K562 (cell line): ENCODE data around the gene GRAMD4.

Experiments
- NCOA2 ChIP-seq, 2 experiments: fragments of 450-650 bp; IDR thresholded peaks; 2 replicates each; pipeline ENCODE4 v1.6.1; 2018; ENCODE audit warnings: mild to moderate bottlenecking in 2 of 2, moderate library complexity in 1 of 2; ENCODE audit not compliant: partially characterized antibody in 2 of 2
- SIRT6 ChIP-seq: IDR thresholded peaks from one replicate; pipeline ENCODE4 v1.6.1; 2012; ENCODE audit warnings: low read depth, mild to moderate bottlenecking, control low read depth, inconsistent platforms, low read length, moderate library complexity

DNA sequence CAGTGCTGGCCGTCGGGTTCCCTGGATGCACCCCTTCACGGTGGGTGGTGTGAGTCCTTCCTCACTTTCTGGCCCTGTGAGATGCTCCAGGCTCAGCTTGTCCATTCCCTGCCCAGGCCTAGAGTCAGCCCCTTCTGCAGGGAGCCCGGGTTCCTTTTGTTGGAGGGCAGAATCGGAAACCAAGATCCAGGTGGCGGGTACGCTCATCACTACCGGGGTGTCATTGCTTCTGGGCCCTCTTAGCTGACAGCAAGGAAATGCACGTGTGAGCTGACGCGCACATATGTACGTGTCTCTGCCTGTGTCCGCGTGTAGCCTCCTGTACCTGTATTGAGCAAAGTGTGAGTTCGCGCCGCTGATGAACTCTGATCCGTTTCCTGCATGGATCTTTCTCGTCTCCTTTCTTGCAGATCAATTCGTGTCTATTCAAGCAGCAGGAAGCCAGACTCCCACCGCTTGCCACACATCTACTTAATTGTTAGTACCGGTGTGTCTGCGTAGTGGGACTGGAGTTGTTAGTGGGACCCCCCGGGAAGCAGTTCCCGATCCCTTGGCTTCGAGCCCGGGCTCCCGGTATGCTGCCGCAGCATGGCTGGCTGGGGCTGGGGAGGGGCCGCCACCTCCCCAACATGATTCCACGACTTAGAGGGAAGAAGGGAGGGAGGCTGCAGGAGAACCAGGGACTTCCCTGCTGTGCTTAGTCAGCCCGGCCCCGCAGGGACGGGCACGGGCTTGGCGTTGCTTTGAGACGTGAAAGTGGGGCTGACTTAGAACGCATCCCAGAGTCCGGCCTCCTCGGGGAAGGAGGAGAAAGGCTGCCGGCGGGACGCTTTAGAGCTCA lies 35.9 kb upstream of the GRAMD4 start:
- TF ChIP-seq SIRT6, result no peak
- TF ChIP-seq NCOA2 (IDR thresholded peaks at IDR 0.05; ENCODE audit: partially characterized antibody in 2 of 2), result no peak
